Smooth muscle cell (in vitro differentiated cells): Measurements from ENCODE around the gene RAMP3. TPM values are rescaled to one million over a fixed set of nuclear protein-coding genes. Genes with fewer than 3 reads are reported as not detected.

Experiments
- DNase-seq: peaks from one replicate; lab custom pipeline; 2025; ENCODE audit not compliant: unreplicated experiment; lab: John Stamatoyannopoulos, UW
- H2AFZ ChIP-seq: fragments of 200-600 bp; sonication (generic); 2 replicates; pipeline ENCODE4 v1.6.0; 2016; ENCODE audit warnings: antibody characterized with exemption, low read depth, mild to moderate bottlenecking
- H3F3A ChIP-seq: fragments of 200-600 bp; sonication (generic); 2 replicates; pipeline ENCODE4 v1.6.0; 2017; ENCODE audit warnings: antibody characterized with exemption, low read depth
- H3K27ac ChIP-seq: fragments of 200-600 bp; sonication (generic); 2 replicates; pipeline ENCODE4 v1.5.1; 2016; ENCODE audit warnings: low read depth, mild to moderate bottlenecking
- H3K27me3 ChIP-seq: fragments of 200-600 bp; sonication (generic); 2 replicates; pipeline ENCODE4 v1.6.1; 2016; ENCODE audit warnings: low read depth, mild to moderate bottlenecking
- H3K36me3 ChIP-seq: fragments of 200-600 bp; sonication (generic); 2 replicates; pipeline ENCODE4 v1.5.1; 2016; ENCODE audit warnings: low read depth
- H3K4me1 ChIP-seq: fragments of 200-600 bp; sonication (generic); 2 replicates; pipeline ENCODE4 v1.5.1; 2016; ENCODE audit warnings: low read depth
- H3K4me2 ChIP-seq: fragments of 200-600 bp; sonication (generic); 2 replicates; pipeline ENCODE4 v1.6.0; 2016; ENCODE audit warnings: mild to moderate bottlenecking
- H3K4me3 ChIP-seq: fragments of 200-600 bp; sonication (generic); 2 replicates; pipeline ENCODE4 v1.5.1; 2016; ENCODE audit warnings: mild to moderate bottlenecking
- H3K79me2 ChIP-seq: fragments of 200-600 bp; sonication (generic); 2 replicates; pipeline ENCODE4 v1.6.0; 2016; ENCODE audit warnings: low read depth, mild to moderate bottlenecking
- H3K9ac ChIP-seq: fragments of 200-600 bp; sonication (generic); 2 replicates; pipeline ENCODE4 v1.6.0; 2016; ENCODE audit warnings: low read depth
- H3K9me3 ChIP-seq: fragments of 200-600 bp; sonication (generic); replicated peaks from 2 replicates; pipeline ENCODE4 v1.5.1; 2016; ENCODE audit warnings: low read depth
- H4K20me1 ChIP-seq: fragments of 200-600 bp; sonication (generic); 2 replicates; pipeline ENCODE4 v1.6.0; 2016; ENCODE audit warnings: low read depth
- WGBS: methylation state at CpG from one replicate; pipeline ENCODE4 v1.1.7; 2016; ENCODE audit warnings: low lambda C conversion rate; 5-methylcytosine and 5-hydroxymethylcytosine counted together
- polyA plus RNA-seq: library from polyadenylated mRNA; unstranded; fragments of >200 nt; fragmentation: Nextera tagmentation; extraction: Ambion mirVana; gene quantifications from 2 replicates; pipeline ENCODE4 v1.2.1, GENCODE V29; 2016
- total RNA-seq: library from RNA; depleted of rRNA; stranded (reverse); fragments of >200 nt; gene quantifications from 2 replicates; pipeline ENCODE4 v1.2.3, GENCODE V29; 2014
- TF ChIP-seq, protein P1 (sequence below): fragments of 200-600 bp; sonication (generic); IDR thresholded peaks from 2 replicates; pipeline ENCODE4 v1.5.1; 2017; ENCODE audit warnings: borderline replicate concordance, mild to moderate bottlenecking, antibody characterized with exemption; ENCODE audit not compliant: insufficient read depth, poor library complexity, severe bottlenecking

The RAMP3 gene
- total and polyA plus RNA-seq, 2 experiments from 2014 or later = not detected

DNA sequence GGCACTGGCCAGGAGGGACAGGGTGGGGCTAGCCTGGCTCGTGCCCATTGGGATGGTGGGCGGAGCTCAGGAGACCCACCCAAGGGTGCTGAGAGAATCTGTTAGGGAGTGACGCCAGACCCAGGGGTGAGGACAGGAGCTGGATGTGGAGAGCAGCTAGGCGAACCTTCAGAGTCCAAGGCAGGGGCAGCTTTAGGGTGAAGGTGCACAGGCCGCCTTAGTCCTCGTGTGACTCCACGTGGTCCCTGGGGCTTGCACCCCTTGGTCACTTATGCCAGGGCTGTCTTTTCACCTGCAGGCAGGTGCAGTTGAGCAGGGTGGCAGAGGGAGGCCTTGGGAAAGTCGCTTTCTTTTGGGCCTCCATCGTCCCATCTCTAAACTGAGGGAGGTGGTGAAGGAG lies 4.3 kb downstream of the RAMP3 start:
- no peaks in the 10 kb centered on the region for H3K79me2 ChIP-seq
- no peak overlapping the region for H3K27ac ChIP-seq
- H3K9ac ChIP-seq = no peak overlapping the region
- H3K4me2 ChIP-seq = no peak overlapping the region
- H3K36me3 ChIP-seq = no peaks in the 10 kb centered on the region
- no peak overlapping the region for H2AFZ ChIP-seq
- H3K27me3 ChIP-seq = peaks cover 31% of the 10 kb centered on the region
- 89% methylated on average over 9 of the region's 9 CpGs for WGBS
- no peaks in the 10 kb centered on the region for H4K20me1 ChIP-seq
- H3K4me3 ChIP-seq = no peak overlapping the region
- H3K9me3 ChIP-seq = no peaks in the 10 kb centered on the region
- DNase-seq = no peak
- TF ChIP-seq, protein P1, sequence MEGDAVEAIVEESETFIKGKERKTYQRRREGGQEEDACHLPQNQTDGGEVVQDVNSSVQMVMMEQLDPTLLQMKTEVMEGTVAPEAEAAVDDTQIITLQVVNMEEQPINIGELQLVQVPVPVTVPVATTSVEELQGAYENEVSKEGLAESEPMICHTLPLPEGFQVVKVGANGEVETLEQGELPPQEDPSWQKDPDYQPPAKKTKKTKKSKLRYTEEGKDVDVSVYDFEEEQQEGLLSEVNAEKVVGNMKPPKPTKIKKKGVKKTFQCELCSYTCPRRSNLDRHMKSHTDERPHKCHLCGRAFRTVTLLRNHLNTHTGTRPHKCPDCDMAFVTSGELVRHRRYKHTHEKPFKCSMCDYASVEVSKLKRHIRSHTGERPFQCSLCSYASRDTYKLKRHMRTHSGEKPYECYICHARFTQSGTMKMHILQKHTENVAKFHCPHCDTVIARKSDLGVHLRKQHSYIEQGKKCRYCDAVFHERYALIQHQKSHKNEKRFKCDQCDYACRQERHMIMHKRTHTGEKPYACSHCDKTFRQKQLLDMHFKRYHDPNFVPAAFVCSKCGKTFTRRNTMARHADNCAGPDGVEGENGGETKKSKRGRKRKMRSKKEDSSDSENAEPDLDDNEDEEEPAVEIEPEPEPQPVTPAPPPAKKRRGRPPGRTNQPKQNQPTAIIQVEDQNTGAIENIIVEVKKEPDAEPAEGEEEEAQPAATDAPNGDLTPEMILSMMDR = no peak
- H3F3A ChIP-seq = no peaks in the 10 kb centered on the region
- H3K4me1 ChIP-seq = no peaks in the 10 kb centered on the region

DNA sequence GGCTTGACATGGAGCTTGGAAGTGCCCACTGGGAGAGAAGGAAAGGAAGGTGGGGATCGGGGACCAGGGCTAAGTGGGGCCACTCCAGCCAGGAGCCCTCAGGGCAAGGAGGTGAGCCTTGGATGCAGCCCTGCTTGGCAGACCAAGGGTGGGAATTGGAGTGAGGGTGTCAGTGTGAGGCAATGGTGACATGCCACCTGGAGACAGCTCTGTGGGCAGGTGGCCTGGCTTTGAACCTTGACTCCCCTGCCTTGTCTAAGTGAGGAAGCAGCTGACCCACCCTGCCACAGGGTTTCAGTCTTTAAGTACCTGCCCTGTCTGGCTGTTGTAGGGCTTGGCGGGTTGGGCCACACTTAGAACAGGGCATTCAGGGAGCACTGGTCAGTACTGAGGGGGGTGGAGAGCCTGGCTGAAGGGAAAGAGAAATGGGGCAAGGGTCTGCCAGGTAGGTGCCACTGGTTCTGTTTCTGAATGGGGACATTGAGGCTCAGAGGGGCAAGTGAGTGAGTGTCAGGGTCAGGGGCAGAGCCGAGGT lies 4.8 kb downstream of the RAMP3 start:
- no peak overlapping the region for H3K27ac ChIP-seq
- DNase-seq = no peak

DNA sequence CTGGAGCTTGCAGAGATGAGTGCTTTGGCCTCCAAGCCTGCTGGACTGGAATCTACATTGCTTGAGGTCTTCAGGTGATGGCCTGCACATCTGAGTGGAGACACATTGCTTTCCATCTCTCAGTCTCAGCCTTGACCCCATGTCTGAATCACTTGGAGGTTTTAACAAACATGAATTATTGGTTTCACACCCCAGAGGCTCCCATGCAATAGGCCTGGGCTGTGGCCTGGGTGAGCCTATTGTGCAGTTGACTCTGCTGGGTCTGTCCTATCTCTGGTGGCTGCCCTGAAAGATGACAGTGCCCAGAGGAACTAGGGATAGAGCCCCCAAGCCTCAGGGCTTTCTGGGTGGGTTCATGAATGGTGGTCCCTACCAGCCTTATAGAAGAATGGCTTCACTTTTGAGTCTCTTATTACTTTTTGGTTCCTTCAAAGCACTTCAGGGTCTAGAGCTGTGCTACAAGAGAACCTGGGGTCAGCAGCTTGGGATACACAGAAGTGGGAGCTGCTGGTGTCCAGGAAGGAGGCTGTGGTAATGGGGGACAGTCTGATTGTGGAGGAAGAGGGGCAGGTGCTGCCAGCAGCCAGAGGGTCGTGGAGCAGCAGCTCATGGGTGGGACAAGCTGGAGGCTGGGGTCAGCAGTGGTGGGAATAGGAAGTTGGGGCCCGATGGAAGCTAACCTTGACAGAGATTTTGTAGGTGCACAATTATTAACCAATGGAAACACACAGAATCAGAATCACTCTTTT lies 5.5 kb downstream of the RAMP3 start:
- no peak overlapping the region for H3K4me2 ChIP-seq
- DNase-seq = no peak

More for the DNA sequence above, 4.8 kb downstream of the RAMP3 start:
- TF ChIP-seq, protein P1 = no peak
- no peaks in the 10 kb centered on the region for H3F3A ChIP-seq
- no peaks in the 10 kb centered on the region for H3K9me3 ChIP-seq
- H3K36me3 ChIP-seq = no peaks in the 10 kb centered on the region
- H2AFZ ChIP-seq = no peak overlapping the region
- H4K20me1 ChIP-seq = no peaks in the 10 kb centered on the region
- H3K4me2 ChIP-seq = no peak overlapping the region
- 88% methylated on average over 3 of the region's 3 CpGs for WGBS
- no peaks in the 10 kb centered on the region for H3K79me2 ChIP-seq
- H3K9ac ChIP-seq = no peak overlapping the region
- no peaks in the 10 kb centered on the region for H3K4me1 ChIP-seq
- no peak overlapping the region for H3K4me3 ChIP-seq
- H3K27me3 ChIP-seq = peaks cover 26% of the 10 kb centered on the region

More for the DNA sequence above, 5.5 kb downstream of the RAMP3 start:
- Histone ChIP-seq H3K27me3 (peaks cover 18% of the 10 kb centered on the region), H3K4me1 (no peaks in the 10 kb centered on the region), H3K9me3 (no peaks in the 10 kb centered on the region), H4K20me1 (no peaks in the 10 kb centered on the region), H3K36me3 (no peaks in the 10 kb centered on the region), H3K27ac (no peak overlapping the region), H3K79me2 (no peaks in the 10 kb centered on the region), H3K4me3 (no peak overlapping the region), H2AFZ (no peak overlapping the region), H3K9ac (no peak overlapping the region), H3F3A (no peaks in the 10 kb centered on the region)
- WGBS = 59% methylated on average over 2 of the region's 2 CpGs
- TF ChIP-seq, protein P1 = no peak
